MM.1S (cell line): ENCODE data around the gene RICTOR.
"Not testable (repeated sequence)": the region's sequence is repeated elsewhere in the genome, so short reads cannot be mapped to it uniquely, and the experiment has no call there.

Experiments
- DNase-seq: peaks from one replicate; pipeline ENCODE4 v3.0.0-alpha.2; 2015
- H2AFZ ChIP-seq: fragments of 300-600 bp; sonication (generic); 2 replicates; pipeline ENCODE4 v1.6.0; 2016; ENCODE audit warnings: antibody characterized with exemption, low read length
- H3F3A ChIP-seq: fragments of 300-600 bp; sonication (generic); 2 replicates; pipeline ENCODE4 v1.6.1; 2016; ENCODE audit warnings: mild to moderate bottlenecking, antibody characterized with exemption, low read length, moderate library complexity, mixed read lengths; ENCODE audit not compliant: insufficient read depth
- H3K27ac ChIP-seq: fragments of 300-600 bp; sonication (generic); 2 replicates; pipeline ENCODE4 v1.5.1; 2016; ENCODE audit warnings: mild to moderate bottlenecking, low read length
- H3K27me3 ChIP-seq: fragments of 300-600 bp; sonication (generic); replicated peaks from 2 replicates; pipeline ENCODE4 v1.6.0; 2016; ENCODE audit warnings: low read length; ENCODE audit not compliant: insufficient read depth
- H3K36me3 ChIP-seq: fragments of 300-600 bp; sonication (generic); replicated peaks from 2 replicates; pipeline ENCODE4 v1.6.1; 2016; ENCODE audit warnings: mild to moderate bottlenecking, low read length, mixed read lengths; ENCODE audit not compliant: insufficient read depth
- H3K4me1 ChIP-seq: fragments of 300-600 bp; sonication (generic); 2 replicates; pipeline ENCODE4 v1.6.1; 2016; ENCODE audit warnings: low read length, mixed read lengths
- H3K4me2 ChIP-seq: fragments of 300-600 bp; sonication (generic); 2 replicates; pipeline ENCODE4 v1.6.0; 2016; ENCODE audit warnings: low read depth, low read length
- H3K4me3 ChIP-seq: fragments of 300-600 bp; sonication (generic); 2 replicates; pipeline ENCODE4 v1.5.1; 2016; ENCODE audit warnings: low read length, mixed read lengths
- H3K79me2 ChIP-seq: fragments of 300-600 bp; sonication (generic); 2 replicates; pipeline ENCODE4 v1.6.1; 2016; ENCODE audit warnings: mixed run types, low read length, mixed read lengths
- H3K9ac ChIP-seq: fragments of 300-600 bp; sonication (generic); 2 replicates; pipeline ENCODE4 v1.6.1; 2016; ENCODE audit warnings: low read length, mixed read lengths
- H3K9me2 ChIP-seq: fragments of 300-600 bp; sonication (generic); replicated peaks from 2 replicates; pipeline ENCODE4 v1.6.1; 2016; ENCODE audit warnings: mild to moderate bottlenecking, low read length, mixed read lengths; ENCODE audit not compliant: insufficient read depth
- H3K9me3 ChIP-seq: fragments of 300-600 bp; sonication (generic); replicated peaks from 2 replicates; pipeline ENCODE4 v1.6.1; 2016; ENCODE audit warnings: mild to moderate bottlenecking, low read length, mixed read lengths; ENCODE audit not compliant: insufficient read depth
- H4K20me1 ChIP-seq: fragments of 300-600 bp; sonication (generic); 2 replicates; pipeline ENCODE4 v1.6.1; 2016; ENCODE audit warnings: mild to moderate bottlenecking, low read length, moderate library complexity, mixed read lengths; ENCODE audit not compliant: insufficient read depth
- EZH2 ChIP-seq: fragments of 300-600 bp; sonication (generic); optimal IDR thresholded peaks from 2 replicates; pipeline ENCODE3; 2017; ENCODE audit warnings: low read depth, mild to moderate bottlenecking, antibody characterized with exemption, low read length, mixed read lengths
- EZH2phosphoT487 ChIP-seq: fragments of 300-600 bp; sonication (generic); IDR thresholded peaks from 2 replicates; pipeline ENCODE4 v1.6.1; 2018; ENCODE audit warnings: antibody characterized with exemption, low read length
- TF ChIP-seq, protein P1 (sequence below): fragments of 300-600 bp; sonication (generic); IDR thresholded peaks from 2 replicates; pipeline ENCODE4 v1.5.1; 2016; ENCODE audit warnings: antibody characterized with exemption, low read length, mixed read lengths

The RICTOR gene

DNA sequence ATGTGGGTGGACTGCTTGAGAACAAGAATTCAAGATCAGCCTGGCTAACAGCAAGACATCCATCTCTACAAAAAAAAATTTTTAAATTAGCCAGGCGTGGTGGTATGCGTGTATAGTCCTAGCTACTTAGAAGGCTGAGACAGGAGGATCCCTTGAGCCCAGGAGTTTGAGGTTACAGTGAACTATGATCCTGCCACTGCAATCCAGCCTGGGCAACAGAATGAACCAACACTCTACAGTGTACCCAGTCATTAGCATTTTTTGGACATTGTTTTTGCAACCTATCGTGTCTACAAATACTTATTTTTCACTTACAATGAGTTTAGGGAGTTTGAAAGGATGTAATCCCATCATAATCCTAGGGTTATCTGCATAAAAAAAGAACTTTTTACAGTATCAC is 22.1 kb downstream of the RICTOR start:
- Histone ChIP-seq H3F3A (no peaks in the 10 kb centered on the region), H3K4me3 (no peak overlapping the region), H3K9me2 (no peaks in the 10 kb centered on the region), H3K79me2 (peaks cover 94% of the 10 kb centered on the region), H4K20me1 (peaks cover 6% of the 10 kb centered on the region; the same call in 1 of the 2 replicates), H3K9me3 (no peaks in the 10 kb centered on the region), H3K36me3 (no peaks in the 10 kb centered on the region), H3K27me3 (no peaks in the 10 kb centered on the region), H3K4me1 (no peaks in the 10 kb centered on the region), H2AFZ (no peak overlapping the region), H3K27ac (no peak overlapping the region), H3K9ac (no peak overlapping the region), H3K4me2 (no peak overlapping the region)
- no peak for TF ChIP-seq EZH2
- TF ChIP-seq EZH2phosphoT487: no peak
- TF ChIP-seq, protein P1, sequence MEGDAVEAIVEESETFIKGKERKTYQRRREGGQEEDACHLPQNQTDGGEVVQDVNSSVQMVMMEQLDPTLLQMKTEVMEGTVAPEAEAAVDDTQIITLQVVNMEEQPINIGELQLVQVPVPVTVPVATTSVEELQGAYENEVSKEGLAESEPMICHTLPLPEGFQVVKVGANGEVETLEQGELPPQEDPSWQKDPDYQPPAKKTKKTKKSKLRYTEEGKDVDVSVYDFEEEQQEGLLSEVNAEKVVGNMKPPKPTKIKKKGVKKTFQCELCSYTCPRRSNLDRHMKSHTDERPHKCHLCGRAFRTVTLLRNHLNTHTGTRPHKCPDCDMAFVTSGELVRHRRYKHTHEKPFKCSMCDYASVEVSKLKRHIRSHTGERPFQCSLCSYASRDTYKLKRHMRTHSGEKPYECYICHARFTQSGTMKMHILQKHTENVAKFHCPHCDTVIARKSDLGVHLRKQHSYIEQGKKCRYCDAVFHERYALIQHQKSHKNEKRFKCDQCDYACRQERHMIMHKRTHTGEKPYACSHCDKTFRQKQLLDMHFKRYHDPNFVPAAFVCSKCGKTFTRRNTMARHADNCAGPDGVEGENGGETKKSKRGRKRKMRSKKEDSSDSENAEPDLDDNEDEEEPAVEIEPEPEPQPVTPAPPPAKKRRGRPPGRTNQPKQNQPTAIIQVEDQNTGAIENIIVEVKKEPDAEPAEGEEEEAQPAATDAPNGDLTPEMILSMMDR: no peak
- no peak for DNase-seq

DNA sequence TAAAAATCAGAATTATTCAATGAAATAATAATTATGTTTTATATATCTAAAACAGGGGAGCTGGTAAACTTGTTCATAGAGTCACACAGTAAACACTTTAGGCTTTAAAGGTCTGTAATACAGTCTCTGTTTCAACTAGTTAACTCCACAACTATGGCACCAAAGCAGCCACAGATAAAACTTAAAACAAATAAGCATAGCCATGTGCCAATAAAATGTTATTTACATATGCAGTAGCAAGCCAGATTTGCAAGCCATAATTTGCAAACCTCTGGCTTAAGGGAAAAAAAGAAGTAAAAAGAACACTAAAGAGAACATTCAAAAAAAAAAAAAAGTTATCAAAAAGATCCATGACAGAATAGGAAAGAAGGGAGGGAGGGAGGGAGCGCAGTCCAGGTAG is 24.9 kb downstream of the RICTOR start:
- no peak for DNase-seq
- Histone ChIP-seq H3K36me3 (no peaks in the 10 kb centered on the region), H3K79me2 (peaks cover 92% of the 10 kb centered on the region), H3K9ac (no peak overlapping the region), H3K4me3 (no peak overlapping the region), H3F3A (no peaks in the 10 kb centered on the region), H3K27ac (no peak overlapping the region), H2AFZ (no peak overlapping the region), H3K9me3 (no peaks in the 10 kb centered on the region), H3K4me2 (no peak overlapping the region), H3K4me1 (no peaks in the 10 kb centered on the region), H4K20me1 (peaks cover 3% of the 10 kb centered on the region; the same call in 1 of the 2 replicates), H3K9me2 (no peaks in the 10 kb centered on the region), H3K27me3 (no peaks in the 10 kb centered on the region)
- TF ChIP-seq, protein P1: no peak
- TF ChIP-seq EZH2phosphoT487: no peak
- no peak for TF ChIP-seq EZH2

DNA sequence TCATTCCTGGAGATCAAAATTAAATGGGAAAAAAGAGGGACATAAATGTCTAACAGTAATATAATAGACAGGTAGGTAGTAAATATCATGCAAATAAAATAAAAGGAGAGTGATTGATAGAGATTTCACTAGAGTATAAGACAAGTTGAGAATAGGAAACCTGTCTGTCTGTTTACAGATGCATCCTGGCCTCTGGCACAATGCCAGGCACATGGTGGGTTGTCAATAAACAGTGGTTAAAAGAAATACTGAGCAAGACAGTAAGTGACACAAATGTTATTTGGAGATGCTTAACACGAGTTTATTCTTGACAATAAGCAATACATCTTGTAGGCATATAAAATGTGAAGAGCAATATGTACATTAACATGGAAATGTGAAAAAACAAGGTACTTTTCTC is 33.3 kb downstream of the RICTOR start:
- Histone ChIP-seq H3K79me2 (peaks cover 56% of the 10 kb centered on the region), H3K4me3 (no peak overlapping the region), H2AFZ (no peak overlapping the region), H3K36me3 (no peaks in the 10 kb centered on the region), H3K9ac (no peak overlapping the region), H3K4me2 (no peak overlapping the region), H3K9me3 (no peaks in the 10 kb centered on the region), H4K20me1 (no peaks in the 10 kb centered on the region; the same call in 1 of the 2 replicates), H3K4me1 (no peaks in the 10 kb centered on the region), H3F3A (no peaks in the 10 kb centered on the region), H3K9me2 (no peaks in the 10 kb centered on the region), H3K27ac (no peak overlapping the region), H3K27me3 (no peaks in the 10 kb centered on the region)
- DNase-seq: no peak
- no peak for TF ChIP-seq EZH2
- no peak for TF ChIP-seq EZH2phosphoT487
- TF ChIP-seq, protein P1: no peak

DNA sequence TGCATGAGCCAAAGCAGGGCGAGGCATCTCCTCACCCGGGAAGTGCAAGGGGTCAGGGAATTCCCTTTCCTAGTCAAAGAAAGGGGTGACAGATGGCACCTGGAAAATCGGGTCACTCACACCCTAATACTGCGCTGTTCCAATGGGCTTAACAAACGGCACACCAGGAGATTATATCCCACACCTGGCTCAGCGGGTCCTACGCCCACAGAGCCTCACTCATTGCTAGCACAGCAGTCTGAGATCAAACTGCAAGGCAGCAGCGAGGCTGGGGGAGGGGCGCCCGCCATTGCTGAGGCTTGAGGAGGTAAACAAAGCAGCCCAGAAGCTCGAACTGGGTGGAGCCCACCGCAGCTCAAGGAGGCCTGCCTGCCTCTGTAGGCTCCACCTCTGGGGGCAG is 39.7 kb downstream of the RICTOR start:
- not testable (repeated sequence) for H3F3A ChIP-seq

More for the DNA sequence above, 39.7 kb downstream of the RICTOR start:
- not testable (repeated sequence) for H3K4me2 ChIP-seq, H3K27ac ChIP-seq, DNase-seq, H3K36me3 ChIP-seq, H3K9ac ChIP-seq, H3K9me3 ChIP-seq, H3K27me3 ChIP-seq, H3K4me3 ChIP-seq, H2AFZ ChIP-seq, H3K4me1 ChIP-seq, H3K9me2 ChIP-seq
- Histone ChIP-seq H4K20me1 (peaks cover 13% of the 10 kb centered on the region), H3K79me2 (peaks cover 53% of the 10 kb centered on the region)
